WI38 (cell line): ENCODE results near the gene COL18A1.

Experiments used
- H3K4me3 ChIP-seq: 2 replicates; pipeline ENCODE4 v1.5.1; 2011; ENCODE audit warnings: low read depth, mild to moderate bottlenecking, control low read depth, low read length
- CTCF ChIP-seq: IDR thresholded peaks from 2 replicates; pipeline ENCODE4 v1.5.1; 2012; ENCODE audit warnings: low read depth, mild to moderate bottlenecking, control low read depth, low read length

Gene COL18A1

DNA sequence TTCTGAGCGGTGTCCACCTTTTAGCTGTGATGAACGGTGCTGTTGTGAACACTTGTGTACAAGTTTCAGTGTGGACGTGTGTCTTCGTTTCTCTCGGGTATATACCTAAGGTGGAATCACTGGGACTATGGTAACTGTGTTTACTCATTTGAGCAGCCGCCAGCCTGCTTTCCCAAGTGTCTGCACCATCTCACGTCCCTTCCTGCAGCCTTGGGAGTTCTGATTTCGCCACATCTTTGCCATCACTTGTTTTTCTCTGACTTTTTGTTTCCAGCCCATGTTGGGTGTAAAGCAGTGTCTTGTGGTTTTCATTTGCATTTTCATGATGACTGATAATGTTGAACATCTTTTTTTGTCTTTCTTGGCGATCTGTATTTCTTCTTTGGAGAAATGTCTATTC, 40.4 kb downstream of the COL18A1 start:
- TF ChIP-seq CTCF: no peak
- no peak overlapping the region for H3K4me3 ChIP-seq

GRCh38 chr21:45447821-45448220, 42.9 kb downstream of the COL18A1 start:
- no peak overlapping the region for H3K4me3 ChIP-seq
- TF ChIP-seq CTCF: no peak

GRCh38 chr21:45448283-45448809, 43.4 kb downstream of the COL18A1 start:
- TF ChIP-seq CTCF: no peak
- no peak overlapping the region for H3K4me3 ChIP-seq

DNA sequence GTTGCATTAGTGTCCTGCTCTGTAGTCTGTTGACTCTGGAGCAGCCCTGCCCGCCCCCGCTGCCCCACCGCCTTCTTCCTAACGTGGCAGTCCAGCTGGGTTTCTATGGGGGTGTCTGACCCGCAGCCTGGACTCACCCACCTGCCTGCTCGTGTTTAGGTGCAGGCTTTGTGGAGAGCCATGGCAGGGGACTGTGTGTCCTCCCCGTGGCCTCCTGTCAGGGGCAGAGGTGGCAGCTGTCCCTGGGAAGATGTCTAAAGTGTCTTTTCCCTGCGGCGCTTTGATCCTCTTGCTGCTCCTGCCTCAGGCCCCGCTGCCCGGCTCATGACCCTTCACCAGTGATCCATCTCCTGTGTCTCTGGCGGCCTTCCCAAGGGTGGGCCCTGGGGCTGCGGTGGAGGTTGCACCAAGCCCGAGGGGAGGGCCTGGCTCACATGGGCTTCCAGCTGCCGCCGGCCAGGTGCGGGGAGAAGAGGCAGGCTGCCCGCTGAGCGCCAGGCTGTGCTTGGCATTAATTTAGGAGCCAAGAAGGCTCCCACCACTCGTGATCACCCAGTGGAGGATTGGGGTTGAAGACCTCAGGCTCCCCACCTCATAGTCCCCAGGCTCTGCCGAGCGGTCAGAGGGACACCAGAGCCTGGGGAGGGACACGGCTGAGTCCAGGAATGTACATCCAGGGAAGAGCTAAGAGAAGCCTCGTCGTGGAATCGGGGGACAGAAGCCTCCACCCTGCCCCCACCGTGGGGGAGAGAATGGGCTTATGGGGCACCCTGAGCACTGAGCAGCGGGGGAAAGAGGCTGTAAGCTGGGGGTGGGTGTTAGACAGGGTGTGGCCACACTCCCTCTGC, 44.1 kb downstream of the COL18A1 start:
- no peak for TF ChIP-seq CTCF
- H3K4me3 ChIP-seq: no peak overlapping the region

- TF ChIP-seq CTCF: no peak
- no peak overlapping the region for H3K4me3 ChIP-seq
Observed at GRCh38 chr21:45449658-45450422, 44.9 kb downstream of the COL18A1 start.

DNA sequence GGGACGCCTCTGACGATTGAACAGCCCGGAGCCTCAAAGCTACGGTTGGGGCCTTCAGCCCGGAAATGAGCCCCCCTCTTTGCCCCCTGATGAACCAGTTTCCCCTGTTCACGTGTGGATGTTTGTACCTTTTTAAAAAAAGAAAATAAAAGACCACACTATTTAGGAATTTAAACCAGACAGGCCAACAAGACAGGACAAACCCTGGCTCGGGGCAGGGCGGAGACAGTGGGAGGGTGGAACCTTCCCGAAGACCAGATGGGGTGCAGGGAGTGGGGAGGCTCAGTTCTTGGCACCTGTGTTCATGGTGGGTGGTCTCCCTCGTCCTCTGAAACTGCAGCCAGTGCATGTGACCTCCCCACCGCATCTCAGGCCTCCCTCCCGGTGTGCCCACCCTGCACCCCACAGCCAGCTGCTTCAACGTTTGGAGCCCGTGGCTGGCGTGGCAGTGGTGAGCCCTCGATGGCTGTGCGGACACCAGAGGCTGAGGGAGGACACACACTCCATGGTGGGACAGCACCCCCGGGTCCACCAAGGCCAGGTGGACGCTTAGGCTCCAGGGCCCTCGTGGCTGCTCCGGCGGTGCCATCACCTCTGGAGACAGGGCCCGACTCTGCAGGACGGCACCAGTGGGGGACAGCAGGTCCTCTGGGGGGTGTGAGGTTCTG, 45.6 kb downstream of the COL18A1 start:
- H3K4me3 ChIP-seq: no peak overlapping the region
- no peak for TF ChIP-seq CTCF
